ENCODE data around the gene SLC30A7. TPM values are rescaled to one million over a fixed set of nuclear protein-coding genes. Genes with fewer than 3 reads are reported as not detected.
"Not testable (repeated sequence)": the region's sequence is repeated elsewhere in the genome, so short reads cannot be mapped to it uniquely, and the experiment has no call there.

Gene SLC30A7
- total RNA-seq, 2 donors from 2014 or later = 19.8 to 31.0 TPM

- peaks cover 8% of the 10 kb centered on the region for H3K4me1 ChIP-seq (replicated peaks)
- no peaks in the 10 kb centered on the region for H3K27me3 ChIP-seq (replicated peaks; ENCODE audit: insufficient read depth)
- intact Hi-C loops (cut with DNase I) = no loop called here
- H3K9me3 ChIP-seq = no peaks in the 10 kb centered on the region
- WGBS = 68% methylated on average over 1 of the region's 1 CpG
- TF ChIP-seq POLR2AphosphoS5 (IDR thresholded peaks at IDR 0.05) (no peak), POLR2A (IDR thresholded peaks at IDR 0.05) (no peak), CTCF (IDR thresholded peaks at IDR 0.05) (no peak)
- no peaks in the 10 kb centered on the region for H3K36me3 ChIP-seq
- no peak overlapping the region for H3K27ac ChIP-seq
- no peak overlapping the region for H3K4me3 ChIP-seq
- no peak for DNase-seq (ENCODE audit: low spot score)
These were observed 35.8 kb downstream of the SLC30A7 start for GRCh38 chr1:100931716-100932115.

- H3K27me3 ChIP-seq (replicated peaks; ENCODE audit: insufficient read depth); H3K4me1 ChIP-seq (replicated peaks); H3K27ac ChIP-seq; H3K4me3 ChIP-seq; H3K9me3 ChIP-seq; H3K36me3 ChIP-seq; DNase-seq (ENCODE audit: low spot score); intact Hi-C loops (cut with DNase I): not testable (repeated sequence)
- WGBS = 95% methylated on average over 2 of the region's 2 CpGs
These were observed 37.7 kb downstream of the SLC30A7 start for GRCh38 chr1:100933555-100933954.

GRCh38 chr1:100936194-100936967 lies 40.5 kb downstream of the SLC30A7 start:
- intact Hi-C loops (cut with DNase I) = no loop called here
- no peaks in the 10 kb centered on the region for H3K4me1 ChIP-seq (replicated peaks)
- H3K27ac ChIP-seq = no peak overlapping the region
- no peak for DNase-seq (ENCODE audit: low spot score)
- H3K4me3 ChIP-seq = no peak overlapping the region
- no peaks in the 10 kb centered on the region for H3K9me3 ChIP-seq
- TF ChIP-seq POLR2AphosphoS5 (IDR thresholded peaks at IDR 0.05) = no peak
- TF ChIP-seq POLR2A (IDR thresholded peaks at IDR 0.05) = no peak
- no peak for TF ChIP-seq CTCF (IDR thresholded peaks at IDR 0.05)
- no peaks in the 10 kb centered on the region for H3K36me3 ChIP-seq
- H3K27me3 ChIP-seq (replicated peaks; ENCODE audit: insufficient read depth) = no peaks in the 10 kb centered on the region

GRCh38 chr1:100941098-100941527 lies 45.2 kb downstream of the SLC30A7 start:
- intact Hi-C loops (cut with DNase I) = no loop called here
- no peaks in the 10 kb centered on the region for H3K27me3 ChIP-seq (replicated peaks; ENCODE audit: insufficient read depth)
- WGBS = 89% methylated on average over 1 of the region's 1 CpG

GRCh38 chr1:100941580-100942216 lies 45.8 kb downstream of the SLC30A7 start:
- no peaks in the 10 kb centered on the region for H3K36me3 ChIP-seq
- no peaks in the 10 kb centered on the region for H3K27me3 ChIP-seq (replicated peaks; ENCODE audit: insufficient read depth)
- no peak overlapping the region for H3K4me3 ChIP-seq
- intact Hi-C loops (cut with DNase I) = no loop called here
- no peaks in the 10 kb centered on the region for H3K4me1 ChIP-seq (replicated peaks)
- DNase-seq (ENCODE audit: low spot score) = no peak
- TF ChIP-seq POLR2A (IDR thresholded peaks at IDR 0.05) = no peak
- no peak for TF ChIP-seq CTCF (IDR thresholded peaks at IDR 0.05)
- TF ChIP-seq POLR2AphosphoS5 (IDR thresholded peaks at IDR 0.05) = no peak
- no peaks in the 10 kb centered on the region for H3K9me3 ChIP-seq
- 94% methylated on average over 9 of the region's 9 CpGs for WGBS
- H3K27ac ChIP-seq = no peak overlapping the region

More at GRCh38 chr1:100941098-100941527, 45.2 kb downstream of the SLC30A7 start:
- Histone ChIP-seq H3K9me3 (no peaks in the 10 kb centered on the region), H3K27ac (no peak overlapping the region), H3K4me1 (replicated peaks) (no peaks in the 10 kb centered on the region), H3K36me3 (no peaks in the 10 kb centered on the region), H3K4me3 (no peak overlapping the region)
- DNase-seq (ENCODE audit: low spot score) = no peak
- no peak for TF ChIP-seq POLR2AphosphoS5 (IDR thresholded peaks at IDR 0.05)

Data from prostate gland (tissue), 2 donors.